ENCODE measurements around the gene TMEM184B.

DNA sequence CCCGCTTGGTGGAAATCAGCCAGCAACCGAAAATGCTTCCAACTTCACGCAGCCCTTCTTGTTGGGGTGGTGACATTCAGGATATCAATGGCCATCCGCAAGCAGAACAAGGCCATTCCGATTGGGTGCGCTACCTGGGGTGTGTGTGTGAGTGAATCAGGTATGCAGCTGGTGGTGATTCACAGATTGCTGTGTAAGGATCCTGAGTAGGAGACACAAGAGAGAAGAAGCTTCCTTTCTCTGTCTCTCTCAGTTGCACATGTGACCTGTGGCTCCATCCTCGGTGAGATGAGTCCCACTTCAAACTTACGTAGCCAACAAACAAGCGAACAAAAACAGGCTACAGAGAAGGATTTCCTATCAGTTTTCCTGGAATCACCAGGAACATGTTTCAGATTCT, 9.6 kb upstream of the TMEM184B start:
- TF ChIP-seq, protein P1, sequence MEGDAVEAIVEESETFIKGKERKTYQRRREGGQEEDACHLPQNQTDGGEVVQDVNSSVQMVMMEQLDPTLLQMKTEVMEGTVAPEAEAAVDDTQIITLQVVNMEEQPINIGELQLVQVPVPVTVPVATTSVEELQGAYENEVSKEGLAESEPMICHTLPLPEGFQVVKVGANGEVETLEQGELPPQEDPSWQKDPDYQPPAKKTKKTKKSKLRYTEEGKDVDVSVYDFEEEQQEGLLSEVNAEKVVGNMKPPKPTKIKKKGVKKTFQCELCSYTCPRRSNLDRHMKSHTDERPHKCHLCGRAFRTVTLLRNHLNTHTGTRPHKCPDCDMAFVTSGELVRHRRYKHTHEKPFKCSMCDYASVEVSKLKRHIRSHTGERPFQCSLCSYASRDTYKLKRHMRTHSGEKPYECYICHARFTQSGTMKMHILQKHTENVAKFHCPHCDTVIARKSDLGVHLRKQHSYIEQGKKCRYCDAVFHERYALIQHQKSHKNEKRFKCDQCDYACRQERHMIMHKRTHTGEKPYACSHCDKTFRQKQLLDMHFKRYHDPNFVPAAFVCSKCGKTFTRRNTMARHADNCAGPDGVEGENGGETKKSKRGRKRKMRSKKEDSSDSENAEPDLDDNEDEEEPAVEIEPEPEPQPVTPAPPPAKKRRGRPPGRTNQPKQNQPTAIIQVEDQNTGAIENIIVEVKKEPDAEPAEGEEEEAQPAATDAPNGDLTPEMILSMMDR (IDR thresholded peaks at IDR 0.05), result no peak
- no peak for TF ChIP-seq POLR2AphosphoS5 (IDR thresholded peaks at IDR 0.05)
- no peak for TF ChIP-seq EP300 (IDR thresholded peaks at IDR 0.05)
- no peak for TF ChIP-seq POLR2A (IDR thresholded peaks at IDR 0.05)

Measured in gastroesophageal sphincter (tissue), 3 donors.